HG03103 (cell line): ENCODE measurements around the gene ZNF346.
"Not testable (repeated sequence)": the region's sequence is repeated elsewhere in the genome, so short reads cannot be mapped to it uniquely, and the experiment has no call there.

ENCODE experiments used
- ATAC-seq: cut with Tn5 transposase; IDR thresholded peaks from one replicate; pipeline ENCODE4 v1.9.1; 2021; ENCODE audit warnings: low read depth; ENCODE audit not compliant: unreplicated experiment

ZNF346 gene

DNA sequence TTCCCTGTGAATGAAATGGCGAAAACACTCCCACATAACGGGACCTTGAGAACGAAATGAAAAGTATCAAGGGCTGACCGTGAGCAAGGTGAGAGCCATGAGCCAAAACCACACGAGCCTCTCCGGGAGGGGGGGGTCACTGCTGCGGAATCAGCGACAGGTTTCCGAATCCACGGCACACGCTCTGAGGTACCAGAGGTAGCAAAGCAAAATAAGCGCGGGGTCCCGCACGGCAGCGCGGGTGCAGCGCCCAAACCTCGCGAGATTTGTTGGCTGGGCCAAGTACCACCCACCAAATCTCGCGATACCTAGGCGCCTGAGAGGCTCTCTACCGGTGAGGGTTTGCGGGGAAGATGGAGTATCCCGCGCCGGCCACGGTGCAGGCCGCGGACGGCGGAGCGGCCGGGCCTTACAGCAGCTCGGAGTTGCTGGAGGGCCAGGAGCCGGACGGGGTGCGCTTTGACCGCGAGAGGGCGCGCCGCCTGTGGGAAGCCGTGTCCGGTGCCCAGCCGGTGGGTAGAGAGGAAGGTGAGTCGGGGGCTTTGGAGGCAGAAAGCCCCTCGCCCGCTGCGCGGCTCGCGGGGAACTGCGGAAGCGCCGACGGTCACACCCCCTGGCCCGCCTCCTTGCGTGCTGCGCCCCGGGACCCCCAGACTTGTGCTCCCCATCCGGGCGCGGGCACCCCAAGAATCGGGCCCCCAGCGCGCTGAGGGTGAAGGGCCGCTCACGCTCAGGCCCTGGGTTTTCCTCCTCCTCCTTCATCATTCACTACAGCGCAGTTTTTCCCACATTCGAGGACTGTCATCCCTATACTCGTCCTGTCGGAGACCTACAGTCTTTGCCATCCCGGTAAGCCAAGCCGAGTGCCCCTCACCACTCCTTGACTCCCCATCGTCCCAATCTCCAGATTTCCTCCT lies at the start of gene ZNF346:
TSS of gene ZNF346 (plus strand) at position 311 of the 917 bp plus-strand sequence. CDS start at position 354, 43 bp downstream.
- ATAC-seq = peak; percentile 92

GRCh38 chr5:176979669-176980068 lies 42.8 kb upstream of the ZNF346 start:
- ATAC-seq = no peak

GRCh38 chr5:176980818-176981217 lies 41.7 kb upstream of the ZNF346 start:
- no peak for ATAC-seq

GRCh38 chr5:176983112-176983511 lies 39.4 kb upstream of the ZNF346 start:
- ATAC-seq = not testable (repeated sequence)

DNA sequence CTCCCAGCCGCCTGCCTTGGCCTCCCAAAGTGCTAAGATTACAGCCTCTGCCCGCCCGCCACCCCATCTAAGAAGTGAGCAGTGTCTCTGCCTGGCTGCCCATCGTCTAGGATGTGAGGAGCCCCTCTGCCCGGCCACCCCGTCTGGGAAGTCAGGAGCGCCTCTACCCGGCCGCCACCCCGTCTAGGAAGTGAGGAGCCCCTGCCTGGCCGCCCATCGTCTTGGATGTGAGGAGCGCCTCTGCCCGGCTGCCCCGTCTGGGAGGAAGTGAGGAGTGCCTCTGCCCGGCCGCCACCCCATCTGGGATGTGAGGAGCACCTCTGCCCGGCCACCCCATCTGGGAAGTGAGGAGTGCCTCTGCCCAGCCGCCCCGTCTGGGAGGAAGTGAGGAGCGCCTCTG lies 38.9 kb upstream of the ZNF346 start:
- ATAC-seq = not testable (repeated sequence)

GRCh38 chr5:176984176-176984575 lies 38.3 kb upstream of the ZNF346 start:
- not testable (repeated sequence) for ATAC-seq

DNA sequence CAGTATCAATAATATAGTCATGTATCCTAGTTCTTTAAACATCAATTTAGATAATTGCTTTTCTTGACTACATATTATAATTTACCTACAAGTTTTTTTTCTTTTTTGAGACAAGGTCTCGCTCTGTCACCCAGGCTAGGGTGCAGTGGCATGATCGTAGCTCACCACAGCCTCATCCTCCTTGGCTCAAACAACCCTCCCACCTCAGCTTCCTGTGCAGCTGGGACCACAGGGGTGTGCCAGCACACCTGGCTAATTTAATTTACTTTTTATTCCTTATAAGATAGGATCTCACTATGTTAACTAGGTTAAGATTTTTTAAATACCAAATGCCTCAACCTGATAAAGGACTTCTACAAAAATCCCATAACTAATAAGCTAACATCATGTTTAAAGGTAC lies 37.0 kb upstream of the ZNF346 start:
- ATAC-seq = no peak

- no peak for ATAC-seq
These were observed 36.2 kb upstream of the ZNF346 start for GRCh38 chr5:176986280-176986679.

- ATAC-seq = no peak
These were observed 34.9 kb upstream of the ZNF346 start for GRCh38 chr5:176987583-176987982.

GRCh38 chr5:176993081-176993480 lies 29.4 kb upstream of the ZNF346 start:
- not testable (repeated sequence) for ATAC-seq

GRCh38 chr5:176994460-176995121 lies 27.9 kb upstream of the ZNF346 start:
- ATAC-seq = peak; percentile 58

GRCh38 chr5:176995122-176995490 lies 27.4 kb upstream of the ZNF346 start:
- no peak for ATAC-seq

DNA sequence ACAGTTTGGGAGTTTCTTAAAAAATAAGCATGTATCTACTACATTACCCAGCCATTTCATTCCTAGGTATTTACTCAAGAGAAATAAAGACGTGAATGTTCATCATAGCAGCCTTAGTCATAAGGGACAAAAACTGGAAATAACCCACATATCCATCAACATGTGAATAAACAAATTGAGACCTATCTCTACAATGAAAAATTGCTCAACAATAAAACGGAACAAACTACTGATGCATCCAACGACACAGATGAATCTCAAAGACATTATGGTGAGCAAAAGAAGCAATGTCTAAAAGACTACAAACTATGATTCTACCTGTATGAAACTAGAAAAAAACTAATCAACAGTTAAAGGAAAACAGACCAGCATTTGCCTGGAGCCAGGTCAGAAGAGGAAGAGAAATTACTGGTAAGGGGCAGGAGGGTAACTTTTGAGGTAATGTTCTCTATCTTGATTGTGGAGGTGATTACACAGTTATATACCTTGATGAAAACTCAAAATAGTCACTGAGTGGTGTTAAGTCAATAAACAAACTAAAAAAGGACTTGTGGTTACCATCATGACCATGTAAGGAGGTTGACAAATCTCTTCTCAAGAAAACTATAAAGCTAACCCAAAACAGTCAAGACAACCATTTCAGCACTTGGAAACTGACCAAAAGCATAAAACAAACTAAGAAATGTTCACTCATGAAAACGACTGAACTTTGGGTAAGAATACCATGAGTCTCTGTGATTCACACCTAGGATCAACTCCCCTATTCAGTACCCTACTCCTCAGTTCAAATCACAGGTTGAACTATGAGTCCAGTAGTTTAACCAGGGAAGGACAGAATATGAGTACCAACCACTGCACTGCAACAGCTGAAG lies 26.4 kb upstream of the ZNF346 start:
- ATAC-seq = no peak

DNA sequence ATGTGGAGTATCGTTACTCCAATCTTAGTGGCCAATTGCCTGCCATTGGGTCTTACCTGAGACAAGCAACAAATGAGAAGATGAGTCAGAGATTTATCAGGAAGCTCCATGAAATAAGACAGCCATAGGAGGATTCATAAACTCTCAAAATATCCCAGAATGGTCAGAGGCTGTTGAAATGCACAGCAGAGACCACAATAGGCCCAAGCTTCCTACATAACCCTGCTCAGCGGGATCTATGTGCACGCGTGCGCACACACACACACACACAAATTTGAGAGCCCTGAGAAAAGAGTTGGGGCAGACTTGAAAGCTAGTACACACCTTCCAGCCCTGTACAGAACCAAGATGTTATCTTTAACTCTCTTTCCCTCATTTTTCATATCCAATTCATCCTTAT lies 25.7 kb upstream of the ZNF346 start:
- ATAC-seq = no peak

DNA sequence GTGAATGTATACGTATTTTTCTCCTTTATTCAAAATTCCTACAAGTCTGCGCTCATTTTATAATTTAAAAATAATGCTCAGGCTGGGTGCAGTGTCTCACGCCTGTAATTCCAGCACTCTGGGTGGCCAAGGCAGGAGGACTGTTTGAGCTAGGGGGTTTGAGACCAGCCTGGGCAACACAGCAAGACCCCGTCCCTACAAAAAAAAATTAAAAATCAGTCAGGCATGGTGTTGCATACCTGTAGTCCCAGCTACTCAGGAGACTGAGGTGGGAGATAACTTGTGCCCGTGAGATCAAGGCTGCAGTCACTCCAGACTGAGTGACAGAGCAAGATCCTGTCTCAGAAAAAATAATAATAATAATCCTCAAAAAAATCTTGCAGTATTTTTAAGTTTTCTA lies 23.7 kb upstream of the ZNF346 start:
- ATAC-seq = no peak

GRCh38 chr5:176999526-176999925 lies 23.0 kb upstream of the ZNF346 start:
- not testable (repeated sequence) for ATAC-seq

GRCh38 chr5:177003649-177004048 lies 18.8 kb upstream of the ZNF346 start:
- ATAC-seq = no peak

GRCh38 chr5:177004961-177005360 lies 17.5 kb upstream of the ZNF346 start:
- ATAC-seq = no peak

GRCh38 chr5:177005619-177006264 lies 16.8 kb upstream of the ZNF346 start:
- ATAC-seq = peak; percentile 44

GRCh38 chr5:177006265-177006972 lies 16.1 kb upstream of the ZNF346 start, which contains the start of gene UIMC1:
Gene UIMC1 (minus strand): TSS chr5:177006779. CDS start chr5:176982615, 24,164 bp downstream.
- ATAC-seq = peak; percentile 78
